HCT116 (cell line): Measurements from ENCODE around the gene MTHFR. TPM values are rescaled to one million over a fixed set of nuclear protein-coding genes. Genes with fewer than 3 reads are reported as not detected.

ENCODE experiments used
- ATAC-seq: fragments of 200-7000 bp; cut with Tn5 transposase; 2 replicates; pipeline ENCODE4 v1.9.1; 2020; ENCODE audit warnings: mild to moderate bottlenecking, moderate library complexity
- BruUV-seq: library from RNA; stranded (reverse); fragments of 400-500 nt; replicated peaks from 2 replicates; lab custom pipeline; 2021; lab: Mats Ljungman, UMichigan
- CTCF ChIA-PET: fragments of 300-600 bp; sonication (Branson Sonifier 250); formaldehyde crosslinking; loops from one replicate; lab custom pipeline; 2021; ENCODE audit warnings: antibody characterized with exemption; lab: Charles Lee
- POLR2A ChIA-PET: fragments of 300-600, 350-600 bp; sonication (Branson Sonifier 250); formaldehyde crosslinking; loops from one replicate; lab custom pipeline; 2021; ENCODE audit warnings: antibody characterized with exemption; lab: Charles Lee
- RAD21 ChIA-PET, 2 experiments: fragments of 300-600 bp; sonication (Branson Sonifier 250); formaldehyde crosslinking; loops; one replicate each; lab custom pipeline; 2023; ENCODE audit warnings: low total read pairs in 2 of 2; ENCODE audit not compliant: uncharacterized antibody in 2 of 2, unreplicated experiment in 2 of 2, low non-redundant PET in 1 of 2; lab: Charles Lee
- DNase-seq: peaks from one replicate; pipeline ENCODE4 v3.0.0-alpha.2; 2010; ENCODE audit warnings: low read depth, low spot score
- H2AFZ ChIP-seq: fragments of 200-600 bp; shearing (Covaris generic), sonication (generic); 2 replicates; pipeline ENCODE4 v1.6.1; 2017; ENCODE audit warnings: low read depth, mixed run types, mixed read lengths, antibody characterized with exemption, low read length; ENCODE audit not compliant: poor library complexity, severe bottlenecking
- H3K27ac ChIP-seq: 2 replicates; pipeline ENCODE4 v1.5.1; 2012; ENCODE audit warnings: low read depth, low read length
- H3K27me3 ChIP-seq: fragments of 200-600 bp; sonication (generic); 2 replicates; pipeline ENCODE4 v1.6.1; 2016; ENCODE audit warnings: mixed run types, low read length, mixed read lengths; ENCODE audit not compliant: insufficient read depth
- H3K36me3 ChIP-seq, 2 experiments: fragments of 200-500 bp in 1 of 2; fragments of 200-600 bp in 1 of 2; sonication (Bioruptor generic) in 1 of 2; sonication (generic) in 1 of 2; 2 replicates each; pipeline versions ENCODE4 v1.5.1 to v1.6.1; 2014 to 2016; ENCODE audit warnings: low read length in 2 of 2, inconsistent platforms in 1 of 2, mixed read lengths in 1 of 2, mixed run types in 1 of 2; ENCODE audit not compliant: insufficient read depth in 2 of 2, control insufficient read depth in 1 of 2
- H3K4me1 ChIP-seq, 2 experiments: fragments of 200-600 bp in 1 of 2; sonication (generic) in 1 of 2; 2 replicates each; pipeline versions ENCODE4 v1.5.1 to v1.6.1; 2012 to 2017; ENCODE audit warnings: low read length in 2 of 2, inconsistent platforms in 1 of 2, mild to moderate bottlenecking in 1 of 2, mixed read lengths in 1 of 2, mixed run types in 1 of 2, moderate library complexity in 1 of 2; ENCODE audit not compliant: insufficient read depth in 2 of 2, control insufficient read depth in 1 of 2
- H3K4me2 ChIP-seq: fragments of 200-600 bp; sonication (generic); 2 replicates; pipeline ENCODE4 v1.6.1; 2017; ENCODE audit warnings: mixed run types, low read length, mixed read lengths
- H3K4me3 ChIP-seq, 2 experiments: fragments of 200-600 bp in 1 of 2; sonication (generic) in 1 of 2; replicated peaks in 1 of 2; 2 replicates each; pipeline ENCODE4 v1.5.1; 2011 to 2016; ENCODE audit warnings: low read length in 2 of 2, control low read depth in 1 of 2, low read depth in 1 of 2, mild to moderate bottlenecking in 1 of 2, mixed read lengths in 1 of 2, mixed run types in 1 of 2
- H3K79me2 ChIP-seq: fragments of 200-600 bp; sonication (generic); 2 replicates; pipeline ENCODE4 v1.6.1; 2017; ENCODE audit warnings: mild to moderate bottlenecking, mixed run types, low read length, moderate library complexity, mixed read lengths; ENCODE audit not compliant: insufficient read depth
- H3K9ac ChIP-seq: fragments of 200-600 bp; sonication (generic); 2 replicates; pipeline ENCODE4 v1.6.1; 2016; ENCODE audit warnings: low read length, mixed read lengths
- H3K9me2 ChIP-seq: fragments of 200-600 bp; sonication (generic), shearing (Covaris generic); 2 replicates; pipeline ENCODE4 v1.6.1; 2017; ENCODE audit warnings: mixed run types, mild to moderate bottlenecking, moderate library complexity; ENCODE audit not compliant: insufficient read depth
- H3K9me3 ChIP-seq, 2 experiments: fragments of 200-500 bp in 1 of 2; fragments of 200-600 bp in 1 of 2; sonication (Bioruptor generic) in 1 of 2; sonication (generic) in 1 of 2; 2 replicates each; pipeline ENCODE4 v1.6.1; 2014 to 2017; ENCODE audit warnings: low read length in 2 of 2, mixed read lengths in 2 of 2, inconsistent platforms in 1 of 2, low read depth in 1 of 2, mild to moderate bottlenecking in 1 of 2, mixed run types in 1 of 2, moderate library complexity in 1 of 2; ENCODE audit not compliant: control insufficient read depth in 1 of 2, insufficient read depth in 1 of 2
- H4K20me1 ChIP-seq: fragments of 200-600 bp; sonication (generic), shearing (Covaris generic); 2 replicates; pipeline ENCODE4 v1.6.1; 2017; ENCODE audit warnings: mixed run types, mild to moderate bottlenecking, moderate library complexity; ENCODE audit not compliant: insufficient read depth
- CBX3 ChIP-seq: IDR thresholded peaks from 2 replicates; pipeline ENCODE4 v1.6.1; 2012; ENCODE audit warnings: low read depth
- EGR1 ChIP-seq: IDR thresholded peaks from 2 replicates; pipeline ENCODE4 v1.6.1; 2012; ENCODE audit warnings: low read depth
- EZH2 ChIP-seq: fragments of 200-600 bp; sonication (generic); IDR thresholded peaks from 2 replicates; pipeline ENCODE4 v1.6.1; 2017; ENCODE audit warnings: antibody characterized with exemption, mixed run types
- EZH2phosphoT487 ChIP-seq: fragments of 200-600 bp; IDR thresholded peaks from 2 replicates; pipeline ENCODE4 v1.6.1; 2018; ENCODE audit warnings: antibody characterized with exemption, borderline replicate concordance
- RAD21 ChIP-seq: IDR thresholded peaks from 2 replicates; pipeline ENCODE4 v1.6.1; 2012; ENCODE audit warnings: low read depth, mild to moderate bottlenecking
- SP1 ChIP-seq: IDR thresholded peaks from 2 replicates; pipeline ENCODE4 v1.6.1; 2012; ENCODE audit warnings: low read depth
- TCF7L2 ChIP-seq: IDR thresholded peaks from 2 replicates; pipeline ENCODE4 v1.7.0; 2011; ENCODE audit warnings: borderline replicate concordance, inconsistent platforms; ENCODE audit not compliant: insufficient read depth, insufficient read length; ENCODE audit errors: extremely low read depth
- ZFX ChIP-seq: fragments of 450-650 bp; IDR thresholded peaks from 2 replicates; pipeline ENCODE4 v1.6.1; 2017
- intact Hi-C: fragments of 100-400 bp; cut with micrococcal nuclease; formaldehyde crosslinking; loops from 2 replicates; pipeline ENCODE4 v1.10.0; 2022
- total RNA-seq: library from RNA; stranded (reverse); gene quantifications from one replicate; pipeline ENCODE4 v1.2.1, GENCODE V29; 2021; ENCODE audit not compliant: unreplicated experiment
- TF ChIP-seq, protein P1 (sequence below): IDR thresholded peaks from 2 replicates; pipeline ENCODE4 v1.6.1; 2012; ENCODE audit warnings: low read depth
- TF ChIP-seq, protein P2 (sequence below): IDR thresholded peaks from 2 replicates; pipeline ENCODE4 v1.6.1; 2012
- TF ChIP-seq, protein P3 (sequence below): IDR thresholded peaks from 2 replicates; pipeline ENCODE4 v1.6.1; 2011; ENCODE audit warnings: mild to moderate bottlenecking, low read length, moderate library complexity; ENCODE audit not compliant: insufficient replicate concordance; ENCODE audit errors: extremely low read depth
- TF ChIP-seq, protein P4 (sequence below), 3 experiments: fragments of 200-600 bp in 1 of 3; sonication (generic) in 1 of 3; IDR thresholded peaks in 2 of 3; conservative IDR thresholded peaks in 1 of 3; 2 replicates each; pipeline ENCODE4 v1.5.1; 2012 to 2017; ENCODE audit warnings: low read depth in 2 of 3, low read length in 2 of 3, antibody characterized with exemption in 1 of 3, borderline replicate concordance in 1 of 3, control low read depth in 1 of 3, mild to moderate bottlenecking in 1 of 3, mixed read lengths in 1 of 3, mixed run types in 1 of 3, moderate library complexity in 1 of 3; ENCODE audit not compliant: insufficient read depth in 1 of 3

The MTHFR gene
- total RNA-seq, 1 experiment from 2014 or later, result 20.9 TPM

DNA sequence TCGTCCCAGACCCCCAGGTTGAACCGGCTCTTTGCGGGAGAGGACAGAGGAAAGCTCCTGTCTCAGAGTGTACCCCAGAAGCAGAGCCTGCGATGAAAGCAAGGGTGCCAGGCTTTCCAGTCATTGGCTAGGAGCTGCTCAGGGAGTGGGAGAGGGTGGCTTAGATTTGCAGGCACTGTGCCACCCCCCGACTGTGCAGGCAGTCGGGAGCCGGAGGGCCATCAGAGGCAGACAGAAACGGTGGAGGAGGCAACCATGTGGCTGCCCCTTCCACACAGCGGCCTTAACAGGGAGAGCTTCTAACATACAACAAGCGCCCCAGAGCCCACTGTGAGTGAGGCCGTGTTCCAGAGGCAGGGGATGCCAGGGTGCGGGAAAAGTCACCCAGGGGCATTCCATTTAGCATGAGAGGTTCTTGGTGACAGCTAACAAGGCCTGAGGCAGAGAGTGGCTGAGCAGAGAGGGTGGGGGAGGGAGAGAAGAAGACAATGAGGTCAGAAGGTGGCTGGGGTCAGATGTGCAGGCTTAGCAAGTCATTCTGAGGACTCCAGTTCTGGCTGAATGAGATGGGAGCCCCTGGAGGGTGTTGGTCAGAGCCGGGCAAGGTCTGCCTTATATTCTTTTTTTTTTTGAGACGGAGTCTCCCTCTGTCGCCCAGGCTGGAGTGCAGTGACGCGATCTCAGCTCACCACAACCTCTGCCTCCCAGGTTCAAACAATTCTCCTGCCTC, 53.2 kb downstream of the MTHFR start:
- Histone ChIP-seq H3K27me3 (no peaks in the 10 kb centered on the region), H3K27ac (no peak overlapping the region), H3K9ac (no peak overlapping the region), H3K4me3 (no peak overlapping the region), H3K36me3 (0 out of 4 replicates have a peak, but pooled peaks cover 0 to 2% of the 10 kb centered on the region in 2 experiments), H2AFZ (no peak overlapping the region), H3K4me2 (no peak overlapping the region), H3K79me2 (no peaks in the 10 kb centered on the region), H3K9me2 (no peaks in the 10 kb centered on the region), H3K9me3 (no peaks in the 10 kb centered on the region; a peak in 1 of 4 replicates), H4K20me1 (no peaks in the 10 kb centered on the region), H3K4me1 (peaks cover 0 to 7% of the 10 kb centered on the region in 2 experiments; a peak in 3 of 4 replicates)
- RAD21 ChIA-PET, result no interaction called here
- CTCF ChIA-PET, result no interaction called here
- BruUV-seq, result no TSS peak
- POLR2A ChIA-PET, result no interaction called here
- ATAC-seq (no peak), DNase-seq (no peak)
- TF ChIP-seq CBX3, result no peak
- no peak for TF ChIP-seq RAD21
- no peak for TF ChIP-seq EGR1
- TF ChIP-seq, protein P1, sequence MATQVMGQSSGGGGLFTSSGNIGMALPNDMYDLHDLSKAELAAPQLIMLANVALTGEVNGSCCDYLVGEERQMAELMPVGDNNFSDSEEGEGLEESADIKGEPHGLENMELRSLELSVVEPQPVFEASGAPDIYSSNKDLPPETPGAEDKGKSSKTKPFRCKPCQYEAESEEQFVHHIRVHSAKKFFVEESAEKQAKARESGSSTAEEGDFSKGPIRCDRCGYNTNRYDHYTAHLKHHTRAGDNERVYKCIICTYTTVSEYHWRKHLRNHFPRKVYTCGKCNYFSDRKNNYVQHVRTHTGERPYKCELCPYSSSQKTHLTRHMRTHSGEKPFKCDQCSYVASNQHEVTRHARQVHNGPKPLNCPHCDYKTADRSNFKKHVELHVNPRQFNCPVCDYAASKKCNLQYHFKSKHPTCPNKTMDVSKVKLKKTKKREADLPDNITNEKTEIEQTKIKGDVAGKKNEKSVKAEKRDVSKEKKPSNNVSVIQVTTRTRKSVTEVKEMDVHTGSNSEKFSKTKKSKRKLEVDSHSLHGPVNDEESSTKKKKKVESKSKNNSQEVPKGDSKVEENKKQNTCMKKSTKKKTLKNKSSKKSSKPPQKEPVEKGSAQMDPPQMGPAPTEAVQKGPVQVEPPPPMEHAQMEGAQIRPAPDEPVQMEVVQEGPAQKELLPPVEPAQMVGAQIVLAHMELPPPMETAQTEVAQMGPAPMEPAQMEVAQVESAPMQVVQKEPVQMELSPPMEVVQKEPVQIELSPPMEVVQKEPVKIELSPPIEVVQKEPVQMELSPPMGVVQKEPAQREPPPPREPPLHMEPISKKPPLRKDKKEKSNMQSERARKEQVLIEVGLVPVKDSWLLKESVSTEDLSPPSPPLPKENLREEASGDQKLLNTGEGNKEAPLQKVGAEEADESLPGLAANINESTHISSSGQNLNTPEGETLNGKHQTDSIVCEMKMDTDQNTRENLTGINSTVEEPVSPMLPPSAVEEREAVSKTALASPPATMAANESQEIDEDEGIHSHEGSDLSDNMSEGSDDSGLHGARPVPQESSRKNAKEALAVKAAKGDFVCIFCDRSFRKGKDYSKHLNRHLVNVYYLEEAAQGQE, result no peak
- no peak for TF ChIP-seq EZH2
- TF ChIP-seq SP1, result no peak
- no peak for TF ChIP-seq TCF7L2
- no peak for TF ChIP-seq ZFX
- TF ChIP-seq EZH2phosphoT487, result no peak
- TF ChIP-seq, protein P2, sequence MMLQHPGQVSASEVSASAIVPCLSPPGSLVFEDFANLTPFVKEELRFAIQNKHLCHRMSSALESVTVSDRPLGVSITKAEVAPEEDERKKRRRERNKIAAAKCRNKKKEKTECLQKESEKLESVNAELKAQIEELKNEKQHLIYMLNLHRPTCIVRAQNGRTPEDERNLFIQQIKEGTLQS, result no peak
- TF ChIP-seq, protein P3, sequence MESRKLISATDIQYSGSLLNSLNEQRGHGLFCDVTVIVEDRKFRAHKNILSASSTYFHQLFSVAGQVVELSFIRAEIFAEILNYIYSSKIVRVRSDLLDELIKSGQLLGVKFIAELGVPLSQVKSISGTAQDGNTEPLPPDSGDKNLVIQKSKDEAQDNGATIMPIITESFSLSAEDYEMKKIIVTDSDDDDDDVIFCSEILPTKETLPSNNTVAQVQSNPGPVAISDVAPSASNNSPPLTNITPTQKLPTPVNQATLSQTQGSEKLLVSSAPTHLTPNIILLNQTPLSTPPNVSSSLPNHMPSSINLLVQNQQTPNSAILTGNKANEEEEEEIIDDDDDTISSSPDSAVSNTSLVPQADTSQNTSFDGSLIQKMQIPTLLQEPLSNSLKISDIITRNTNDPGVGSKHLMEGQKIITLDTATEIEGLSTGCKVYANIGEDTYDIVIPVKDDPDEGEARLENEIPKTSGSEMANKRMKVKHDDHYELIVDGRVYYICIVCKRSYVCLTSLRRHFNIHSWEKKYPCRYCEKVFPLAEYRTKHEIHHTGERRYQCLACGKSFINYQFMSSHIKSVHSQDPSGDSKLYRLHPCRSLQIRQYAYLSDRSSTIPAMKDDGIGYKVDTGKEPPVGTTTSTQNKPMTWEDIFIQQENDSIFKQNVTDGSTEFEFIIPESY, result no peak
- TF ChIP-seq, protein P4, sequence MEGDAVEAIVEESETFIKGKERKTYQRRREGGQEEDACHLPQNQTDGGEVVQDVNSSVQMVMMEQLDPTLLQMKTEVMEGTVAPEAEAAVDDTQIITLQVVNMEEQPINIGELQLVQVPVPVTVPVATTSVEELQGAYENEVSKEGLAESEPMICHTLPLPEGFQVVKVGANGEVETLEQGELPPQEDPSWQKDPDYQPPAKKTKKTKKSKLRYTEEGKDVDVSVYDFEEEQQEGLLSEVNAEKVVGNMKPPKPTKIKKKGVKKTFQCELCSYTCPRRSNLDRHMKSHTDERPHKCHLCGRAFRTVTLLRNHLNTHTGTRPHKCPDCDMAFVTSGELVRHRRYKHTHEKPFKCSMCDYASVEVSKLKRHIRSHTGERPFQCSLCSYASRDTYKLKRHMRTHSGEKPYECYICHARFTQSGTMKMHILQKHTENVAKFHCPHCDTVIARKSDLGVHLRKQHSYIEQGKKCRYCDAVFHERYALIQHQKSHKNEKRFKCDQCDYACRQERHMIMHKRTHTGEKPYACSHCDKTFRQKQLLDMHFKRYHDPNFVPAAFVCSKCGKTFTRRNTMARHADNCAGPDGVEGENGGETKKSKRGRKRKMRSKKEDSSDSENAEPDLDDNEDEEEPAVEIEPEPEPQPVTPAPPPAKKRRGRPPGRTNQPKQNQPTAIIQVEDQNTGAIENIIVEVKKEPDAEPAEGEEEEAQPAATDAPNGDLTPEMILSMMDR (IDR thresholded peaks at IDR 0.05 in 2 of 3, conservative IDR thresholded peaks at IDR 0.05 in 1 of 3; ENCODE audit: borderline replicate concordance in 1 of 3, insufficient read depth in 1 of 3, low read depth in 2 of 3, low read length in 2 of 3), result no peak
- intact Hi-C loops, result no loop called here
